Nephron (organoid): Measurements from ENCODE around the gene CEND1.
"Not testable (repeated sequence)": the region's sequence is repeated elsewhere in the genome, so short reads cannot be mapped to it uniquely, and the experiment has no call there.

Source experiments
- H3K27ac Mint-ChIP-seq, 3 experiments: 2 replicates each; pipeline ENCODE4 v1.8.0; 2020; ENCODE audit warnings: mixed read lengths in 3 of 3, mild to moderate bottlenecking in 2 of 3, moderate library complexity in 1 of 3
- H3K27me3 Mint-ChIP-seq: 2 replicates; pipeline ENCODE4 v1.8.0; 2021; ENCODE audit warnings: low read depth, mild to moderate bottlenecking, moderate library complexity, mixed read lengths
- H3K36me3 Mint-ChIP-seq: 2 replicates; pipeline ENCODE4 v1.8.0; 2020; ENCODE audit warnings: low read depth, mixed read lengths
- H3K4me1 Mint-ChIP-seq: 2 replicates; pipeline ENCODE4 v1.8.0; 2020; ENCODE audit warnings: mixed read lengths
- H3K4me3 Mint-ChIP-seq, 3 experiments: 2 replicates each; pipeline ENCODE4 v1.8.0; 2020; ENCODE audit warnings: mild to moderate bottlenecking in 3 of 3, mixed read lengths in 3 of 3, moderate library complexity in 2 of 3
- H3K9me3 Mint-ChIP-seq: 2 replicates; pipeline ENCODE4 v1.8.0; 2020; ENCODE audit warnings: mixed read lengths
- TF ChIP-seq, protein P1 (sequence below), 3 experiments: fragments of 200-600 bp; sonication (generic); IDR thresholded peaks; one replicate each; pipeline ENCODE4 v1.5.0; 2021; ENCODE audit warnings: antibody characterized with exemption in 3 of 3; ENCODE audit not compliant: unreplicated experiment in 3 of 3

CEND1 gene

GRCh38 chr11:747158-748006 is 42.5 kb downstream of the CEND1 start, which contains the start of gene TALDO1:
TSS of gene TALDO1 (plus strand) at chr11:747464. CDS start at chr11:747482, 18 bp downstream.
- H3K9me3 Mint-ChIP-seq, result no peaks in the 10 kb centered on the region
- H3K27me3 Mint-ChIP-seq, result peaks cover 10% of the 10 kb centered on the region
- H3K36me3 Mint-ChIP-seq, result no peaks in the 10 kb centered on the region
- peak within 1 kb of the TSS; percentile 88 to 93 (median 92) for H3K4me3 Mint-ChIP-seq
- peaks cover 12% of the 10 kb centered on the region for H3K4me1 Mint-ChIP-seq
- peak within 1 kb of the TSS; percentile 53 to 94 (median 80) for H3K27ac Mint-ChIP-seq
- TF ChIP-seq, protein P1, sequence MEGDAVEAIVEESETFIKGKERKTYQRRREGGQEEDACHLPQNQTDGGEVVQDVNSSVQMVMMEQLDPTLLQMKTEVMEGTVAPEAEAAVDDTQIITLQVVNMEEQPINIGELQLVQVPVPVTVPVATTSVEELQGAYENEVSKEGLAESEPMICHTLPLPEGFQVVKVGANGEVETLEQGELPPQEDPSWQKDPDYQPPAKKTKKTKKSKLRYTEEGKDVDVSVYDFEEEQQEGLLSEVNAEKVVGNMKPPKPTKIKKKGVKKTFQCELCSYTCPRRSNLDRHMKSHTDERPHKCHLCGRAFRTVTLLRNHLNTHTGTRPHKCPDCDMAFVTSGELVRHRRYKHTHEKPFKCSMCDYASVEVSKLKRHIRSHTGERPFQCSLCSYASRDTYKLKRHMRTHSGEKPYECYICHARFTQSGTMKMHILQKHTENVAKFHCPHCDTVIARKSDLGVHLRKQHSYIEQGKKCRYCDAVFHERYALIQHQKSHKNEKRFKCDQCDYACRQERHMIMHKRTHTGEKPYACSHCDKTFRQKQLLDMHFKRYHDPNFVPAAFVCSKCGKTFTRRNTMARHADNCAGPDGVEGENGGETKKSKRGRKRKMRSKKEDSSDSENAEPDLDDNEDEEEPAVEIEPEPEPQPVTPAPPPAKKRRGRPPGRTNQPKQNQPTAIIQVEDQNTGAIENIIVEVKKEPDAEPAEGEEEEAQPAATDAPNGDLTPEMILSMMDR (IDR thresholded peaks at IDR 0.05; ENCODE audit: unreplicated experiment in 3 of 3), result peak in 1 of 3 experiments; percentile 45

DNA sequence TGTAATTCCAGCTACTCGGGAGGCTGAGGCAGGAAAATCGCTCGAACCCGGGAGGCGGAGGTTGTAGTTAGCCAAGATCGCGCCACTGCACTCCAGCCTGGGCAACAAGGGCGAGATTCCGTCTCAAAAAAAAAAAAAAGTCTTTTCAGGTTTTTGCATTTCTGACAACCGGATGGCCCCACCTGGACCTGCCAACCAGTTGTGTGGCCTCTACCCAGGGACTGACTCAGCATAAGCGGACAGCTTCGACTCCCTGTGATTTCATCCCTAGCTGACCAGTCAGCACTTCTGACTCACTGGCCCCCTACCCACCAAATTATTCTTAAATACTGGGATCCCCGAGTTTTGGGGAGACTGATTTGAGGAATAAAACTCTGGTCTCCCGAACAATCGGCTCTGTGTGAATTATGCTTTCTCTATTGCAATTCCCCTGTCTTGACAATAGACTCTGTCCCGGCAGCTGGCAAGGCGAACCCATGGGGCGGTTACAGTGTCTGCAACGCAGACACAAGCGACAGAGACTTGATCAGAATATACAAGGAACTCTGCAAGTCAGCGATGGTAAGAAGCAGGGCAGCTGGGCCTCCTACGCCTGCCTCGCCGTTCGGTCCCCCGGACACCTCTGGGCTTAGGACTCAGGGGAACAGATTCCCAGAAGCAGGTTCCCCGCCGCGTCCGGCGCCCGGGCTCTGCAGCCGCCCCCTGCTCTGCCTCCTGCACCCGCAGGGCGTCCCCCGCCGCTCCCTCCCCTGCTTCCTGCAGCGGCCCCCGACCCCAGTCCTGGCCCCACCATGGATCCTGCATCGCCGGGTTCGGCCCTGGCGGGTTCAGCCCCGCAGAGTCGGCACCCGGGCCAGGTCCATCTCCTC is 43.4 kb downstream of the CEND1 start:
- H3K9me3 Mint-ChIP-seq, result no peaks in the 10 kb centered on the region
- TF ChIP-seq, protein P1 (IDR thresholded peaks at IDR 0.05; ENCODE audit: unreplicated experiment in 3 of 3), result no peak
- H3K4me3 Mint-ChIP-seq, result peak overlapping the region; percentile 88 to 93 (median 92)
- H3K27me3 Mint-ChIP-seq, result peaks cover 10% of the 10 kb centered on the region
- no peaks in the 10 kb centered on the region for H3K36me3 Mint-ChIP-seq
- H3K4me1 Mint-ChIP-seq, result peaks cover 12% of the 10 kb centered on the region
- peak overlapping the region; percentile 53 to 94 (median 80) for H3K27ac Mint-ChIP-seq

- Mint-ChIP-seq H3K9me3 (no peaks in the 10 kb centered on the region), H3K4me1 (peaks cover 12% of the 10 kb centered on the region), H3K36me3 (no peaks in the 10 kb centered on the region), H3K27me3 (peaks cover 10% of the 10 kb centered on the region), H3K27ac (no peak overlapping the region), H3K4me3 (peak overlapping the region; percentile 17 to 68 (median 66))
- TF ChIP-seq, protein P1 (IDR thresholded peaks at IDR 0.05; ENCODE audit: unreplicated experiment in 3 of 3), result no peak
Observed at GRCh38 chr11:745428-745827, 44.5 kb downstream of the CEND1 start.

- no peaks in the 10 kb centered on the region for H3K36me3 Mint-ChIP-seq
- H3K4me1 Mint-ChIP-seq, result peaks cover 4% of the 10 kb centered on the region
- no peak overlapping the region for H3K27ac Mint-ChIP-seq
- TF ChIP-seq, protein P1 (IDR thresholded peaks at IDR 0.05; ENCODE audit: unreplicated experiment in 3 of 3), result no peak
- no peaks in the 10 kb centered on the region for H3K9me3 Mint-ChIP-seq
- no peak overlapping the region for H3K4me3 Mint-ChIP-seq
- H3K27me3 Mint-ChIP-seq, result peaks cover 13% of the 10 kb centered on the region
Observed at GRCh38 chr11:742571-743201, 47.2 kb downstream of the CEND1 start.

GRCh38 chr11:742156-742546 is 47.7 kb downstream of the CEND1 start:
- no peaks in the 10 kb centered on the region for H3K36me3 Mint-ChIP-seq
- H3K27ac Mint-ChIP-seq, result no peak overlapping the region
- no peak overlapping the region for H3K4me3 Mint-ChIP-seq
- no peaks in the 10 kb centered on the region for H3K9me3 Mint-ChIP-seq
- TF ChIP-seq, protein P1 (IDR thresholded peaks at IDR 0.05; ENCODE audit: unreplicated experiment in 3 of 3), result no peak
- H3K4me1 Mint-ChIP-seq, result peaks cover 7% of the 10 kb centered on the region
- peaks cover 17% of the 10 kb centered on the region for H3K27me3 Mint-ChIP-seq

DNA sequence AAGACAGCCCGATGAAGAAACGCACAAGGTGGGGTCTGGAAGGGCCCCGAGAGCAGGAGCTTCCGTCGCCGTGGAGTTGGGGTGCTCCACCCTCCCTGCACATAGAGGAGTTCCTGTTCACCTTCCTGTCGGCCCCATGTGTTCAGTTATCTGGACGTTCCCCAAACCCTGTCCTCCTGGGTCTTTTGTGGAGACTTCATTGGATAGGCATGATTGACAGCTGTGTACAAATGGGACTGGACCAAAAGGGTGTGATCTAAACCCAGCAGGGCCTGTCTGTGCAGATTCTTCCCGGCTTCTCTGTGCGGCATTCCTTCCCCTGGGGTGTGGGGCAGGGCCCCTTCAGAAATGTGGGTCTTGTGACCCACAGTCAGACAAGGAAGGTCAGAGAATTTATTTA is 52.0 kb downstream of the CEND1 start:
- not testable (repeated sequence) for H3K4me3 Mint-ChIP-seq, H3K9me3 Mint-ChIP-seq, H3K36me3 Mint-ChIP-seq, H3K4me1 Mint-ChIP-seq
- H3K27ac Mint-ChIP-seq, result peak overlapping the region in 1 of 3 experiments; percentile 11
- peaks cover 18% of the 10 kb centered on the region for H3K27me3 Mint-ChIP-seq
